Lung (tissue), 12 donors: ENCODE measurements around the gene FOXO6. TPM values are rescaled to one million over a fixed set of nuclear protein-coding genes. Genes with fewer than 3 reads are reported as not detected.

ENCODE experiments used
- ATAC-seq: fragments of 200-7000 bp; cut with Tn5 transposase; one replicate; pipeline ENCODE4 v1.9.1; 2020; ENCODE audit warnings: moderate number of reproducible peaks; ENCODE audit not compliant: insufficient read depth, low FRiP score
- DNase-seq, 3 donors: peaks; one replicate each; pipeline ENCODE4 v3.0.0-alpha.2; 2013 to 2017
- H3K27ac ChIP-seq, 2 donors: one replicate each; pipeline ENCODE4 v1.5.1; 2013; ENCODE audit warnings: mild to moderate bottlenecking in 2 of 2, moderate library complexity in 2 of 2, control low read depth in 1 of 2, inconsistent platforms in 1 of 2, low read depth in 1 of 2, low read length in 1 of 2
- H3K27me3 ChIP-seq, 3 donors: one replicate each; pipeline ENCODE4 v1.5.1; 2013; ENCODE audit warnings: low read length in 2 of 3; ENCODE audit not compliant: control insufficient read depth in 3 of 3, insufficient read depth in 3 of 3
- H3K36me3 ChIP-seq, 4 donors: one replicate each; pipeline ENCODE4 v1.5.1; 2013; ENCODE audit warnings: low read length in 4 of 4, mild to moderate bottlenecking in 1 of 4, moderate library complexity in 1 of 4; ENCODE audit not compliant: control insufficient read depth in 4 of 4, insufficient read depth in 4 of 4
- H3K4me1 ChIP-seq, 5 donors: one replicate each; pipeline ENCODE4 v1.5.1; 2013; ENCODE audit warnings: low read length in 5 of 5, mild to moderate bottlenecking in 2 of 5, moderate library complexity in 1 of 5; ENCODE audit not compliant: control insufficient read depth in 5 of 5, insufficient read depth in 5 of 5
- H3K4me3 ChIP-seq: one replicate; pipeline ENCODE4 v1.5.1; 2013; ENCODE audit warnings: mild to moderate bottlenecking, control low read depth, moderate library complexity
- H3K9ac ChIP-seq, 2 donors: one replicate each; pipeline ENCODE4 v1.5.1; 2013; ENCODE audit warnings: low read length in 2 of 2, control low read depth in 1 of 2; ENCODE audit not compliant: insufficient read depth in 1 of 2
- H3K9me3 ChIP-seq, 4 donors: one replicate each; pipeline ENCODE4 v1.5.1; 2013; ENCODE audit warnings: low read length in 3 of 4, mild to moderate bottlenecking in 1 of 4, moderate library complexity in 1 of 4; ENCODE audit not compliant: control insufficient read depth in 4 of 4, insufficient read depth in 3 of 4
- CTCF ChIP-seq: IDR thresholded peaks from 2 replicates; pipeline ENCODE4 v1.5.1; 2012; ENCODE audit warnings: mild to moderate bottlenecking; ENCODE audit errors: control extremely low read depth, extremely low read depth
- WGBS, 2 donors: extraction: QIAGEN DNeasy Blood & Tissue Kit; methylation state at CpG; one replicate each; pipeline ENCODE4 v1.1.7; 2013; 5-methylcytosine and 5-hydroxymethylcytosine counted together
- polyA plus RNA-seq, 2 donors: library from polyadenylated mRNA; stranded (reverse); fragments of 200-250 nt; gene quantifications; one replicate each; pipeline ENCODE4 v1.2.1, GENCODE V29; 2013
- total RNA-seq, 2 donors: library from RNA; depleted of rRNA in 1 of 2; stranded (reverse); fragments of >200 nt in 1 of 2; gene quantifications; one replicate each; pipeline ENCODE4 v1.2.1, GENCODE V29; 2014 to 2021
- donor health status: control.
- donor health status: control.
- donor health status: Bipolar disorder and iron deficiency.
- donor health status: healthy.
- donor health status: DM: yes; HTN: yes; CAD: no.

Gene FOXO6
- total and polyA plus RNA-seq, 4 donors, result 0.22 to 2.9 (median 0.86) TPM

DNA sequence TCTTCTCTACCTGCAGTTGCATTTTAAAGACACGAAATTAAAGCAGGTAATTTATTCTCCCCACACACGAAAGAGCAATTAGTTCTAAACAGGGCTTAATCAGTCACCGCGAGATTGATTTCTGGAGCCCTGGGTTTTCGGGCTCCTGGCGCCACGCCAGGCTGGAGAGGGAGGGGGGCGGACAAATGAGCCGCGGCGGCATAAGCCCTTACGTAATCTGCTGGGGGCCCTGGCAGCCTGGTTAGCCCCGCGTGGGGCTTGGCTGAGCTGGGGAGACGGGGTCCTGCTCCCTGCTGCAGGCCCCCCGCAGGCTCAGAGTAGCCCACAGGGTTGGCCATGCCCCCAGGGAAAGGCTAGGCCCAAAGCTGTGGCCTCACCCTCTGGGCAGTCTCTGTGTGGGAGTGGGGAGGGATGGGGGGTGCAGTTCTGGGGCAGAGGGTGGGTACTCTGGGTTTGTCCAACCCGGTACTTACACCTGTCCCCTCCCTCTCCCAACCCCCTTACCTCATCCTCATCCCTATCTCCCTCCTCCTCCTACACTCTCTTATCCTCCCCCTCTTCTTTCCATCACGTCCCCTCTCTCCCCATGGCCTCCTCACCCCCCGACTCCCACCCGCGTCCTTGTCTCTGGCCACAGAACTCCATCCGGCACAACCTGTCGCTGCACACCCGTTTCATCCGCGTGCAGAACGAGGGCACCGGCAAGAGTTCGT is 19.9 kb downstream of the FOXO6 start:
- H3K9me3 ChIP-seq, result no peaks in the 10 kb centered on the region
- H3K27me3 ChIP-seq, result peaks cover 0 to 13% (median 11%) of the 10 kb centered on the region in 3 donors
- peak overlapping the region; percentile 53 for H3K4me3 ChIP-seq
- H3K27ac ChIP-seq, result peak overlapping the region in 1 of 2 donors; percentile 85
- whole genome bisulfite sequencing, 2 donors, result 12 to 14% methylated on average over 29 of the region's 29 CpGs
- ATAC-seq, result no peak
- DNase-seq, result peak; percentile 67 to 75 (median 69)
- H3K9ac ChIP-seq, result no peak overlapping the region
- H3K36me3 ChIP-seq, result peaks cover 0 to 4% (median 0%) of the 10 kb centered on the region in 4 donors
- H3K4me1 ChIP-seq, result peaks cover 0 to 26% (median 7%) of the 10 kb centered on the region in 5 donors
- TF ChIP-seq CTCF, result no peak

DNA sequence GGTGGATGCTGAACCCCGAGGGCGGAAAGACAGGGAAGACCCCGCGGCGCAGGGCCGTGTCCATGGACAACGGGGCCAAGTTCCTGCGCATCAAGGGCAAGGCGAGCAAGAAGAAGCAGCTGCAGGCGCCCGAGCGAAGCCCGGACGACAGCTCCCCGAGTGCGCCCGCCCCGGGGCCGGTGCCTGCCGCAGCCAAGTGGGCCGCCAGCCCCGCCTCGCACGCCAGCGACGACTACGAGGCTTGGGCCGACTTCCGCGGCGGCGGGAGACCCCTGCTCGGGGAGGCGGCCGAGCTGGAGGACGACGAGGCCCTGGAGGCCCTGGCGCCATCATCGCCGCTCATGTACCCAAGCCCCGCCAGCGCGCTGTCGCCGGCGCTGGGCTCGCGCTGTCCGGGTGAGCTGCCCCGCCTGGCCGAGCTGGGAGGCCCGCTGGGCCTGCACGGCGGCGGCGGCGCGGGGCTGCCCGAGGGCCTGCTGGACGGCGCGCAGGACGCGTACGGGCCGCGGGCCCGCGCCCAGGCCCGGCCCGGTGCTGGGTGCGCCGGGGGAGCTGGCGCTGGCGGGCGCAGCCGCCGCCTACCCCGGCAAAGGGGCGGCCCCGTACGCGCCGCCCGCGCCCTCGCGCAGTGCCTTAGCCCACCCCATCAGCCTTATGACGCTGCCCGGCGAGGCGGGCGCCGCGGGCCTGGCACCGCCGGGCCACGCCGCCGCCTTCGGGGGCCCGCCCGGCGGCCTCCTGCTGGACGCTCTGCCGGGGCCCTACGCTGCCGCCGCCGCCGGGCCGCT is 20.7 kb downstream of the FOXO6 start:
- WGBS, 2 donors, result 1 to 2% methylated on average over 59 to 112 of the region's 112 CpGs

GRCh38 chr1:41382480-41383090 is 21.4 kb downstream of the FOXO6 start:
- Histone ChIP-seq H3K27me3 (peaks cover 0 to 13% (median 11%) of the 10 kb centered on the region in 3 donors), H3K9ac (no peak overlapping the region)
- DNase-seq, result peak; percentile 71 to 82 (median 77)

More for the DNA sequence above, 20.7 kb downstream of the FOXO6 start:
- ATAC-seq, result peak; percentile 66
- Histone ChIP-seq H3K27ac (peak overlapping the region; percentile 30 to 95), H3K27me3 (peaks cover 0 to 13% (median 11%) of the 10 kb centered on the region in 3 donors), H3K4me1 (peaks cover 0 to 32% (median 7%) of the 10 kb centered on the region in 5 donors), H3K9ac (no peak overlapping the region), H3K9me3 (no peaks in the 10 kb centered on the region), H3K4me3 (peak overlapping the region; percentile 53), H3K36me3 (peaks cover 0 to 4% (median 0%) of the 10 kb centered on the region in 4 donors)
- TF ChIP-seq CTCF, result no peak
- peak in 2 of 3 donors; percentile 42 to 67 for DNase-seq

More at GRCh38 chr1:41382480-41383090, 21.4 kb downstream of the FOXO6 start:
- 1 to 2% methylated on average over 23 to 47 of the region's 48 CpGs for WGBS, 2 donors
- H3K4me3 ChIP-seq, result peak overlapping the region; percentile 53
- peak; percentile 61 for ATAC-seq
- H3K4me1 ChIP-seq, result peaks cover 2 to 39% (median 13%) of the 10 kb centered on the region in 5 donors
- H3K9me3 ChIP-seq, result no peaks in the 10 kb centered on the region
- TF ChIP-seq CTCF, result no peak
- H3K27ac ChIP-seq, result peak overlapping the region; percentile 30 to 95
- H3K36me3 ChIP-seq, result peaks cover 0 to 4% (median 0%) of the 10 kb centered on the region in 4 donors
